NCI-H1417 treated with DMSO at 0.1 percent for 48 hours (cell line): Measurements from ENCODE around the gene TCF7.

Experiments
- DNase-seq: peaks from one replicate; lab custom pipeline; 2025; lab: John Stamatoyannopoulos, UW

The TCF7 gene

GRCh38 chr5:134113902-134114875 is at the start of gene TCF7:
Gene TCF7 (plus strand): TSS chr5:134114681. CDS start chr5:134114907, 226 bp downstream.
- no peak for DNase-seq

GRCh38 chr5:134069553-134069952 is 44.9 kb upstream of the TCF7 start:
- DNase-seq = no peak

GRCh38 chr5:134070725-134071613 is 43.5 kb upstream of the TCF7 start:
- DNase-seq = no peak

- no peak for DNase-seq
Observed at GRCh38 chr5:134071614-134072207, 42.8 kb upstream of the TCF7 start.

- DNase-seq = no peak
Observed at GRCh38 chr5:134072471-134073210, 41.8 kb upstream of the TCF7 start.

- no peak for DNase-seq
Observed at GRCh38 chr5:134073404-134073803, 41.1 kb upstream of the TCF7 start.

DNA sequence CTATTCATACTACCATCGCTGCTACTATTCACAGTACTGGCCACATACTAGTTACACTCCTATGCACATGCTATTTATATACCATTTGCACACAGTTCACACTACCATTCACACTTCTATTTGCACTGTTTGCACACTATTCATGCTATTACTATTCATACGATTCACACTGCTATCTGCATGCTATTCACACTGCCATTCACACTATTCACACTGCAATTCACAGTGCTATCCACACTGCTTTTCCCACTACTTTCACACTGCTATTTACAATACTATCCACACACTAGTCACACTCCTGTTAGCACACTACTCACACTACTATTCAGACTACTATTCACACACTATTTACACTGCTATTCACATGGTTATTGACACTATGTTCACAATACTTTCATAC is 39.4 kb upstream of the TCF7 start:
- DNase-seq = no peak

- no peak for DNase-seq
Observed at GRCh38 chr5:134077926-134078580, 36.4 kb upstream of the TCF7 start.

DNA sequence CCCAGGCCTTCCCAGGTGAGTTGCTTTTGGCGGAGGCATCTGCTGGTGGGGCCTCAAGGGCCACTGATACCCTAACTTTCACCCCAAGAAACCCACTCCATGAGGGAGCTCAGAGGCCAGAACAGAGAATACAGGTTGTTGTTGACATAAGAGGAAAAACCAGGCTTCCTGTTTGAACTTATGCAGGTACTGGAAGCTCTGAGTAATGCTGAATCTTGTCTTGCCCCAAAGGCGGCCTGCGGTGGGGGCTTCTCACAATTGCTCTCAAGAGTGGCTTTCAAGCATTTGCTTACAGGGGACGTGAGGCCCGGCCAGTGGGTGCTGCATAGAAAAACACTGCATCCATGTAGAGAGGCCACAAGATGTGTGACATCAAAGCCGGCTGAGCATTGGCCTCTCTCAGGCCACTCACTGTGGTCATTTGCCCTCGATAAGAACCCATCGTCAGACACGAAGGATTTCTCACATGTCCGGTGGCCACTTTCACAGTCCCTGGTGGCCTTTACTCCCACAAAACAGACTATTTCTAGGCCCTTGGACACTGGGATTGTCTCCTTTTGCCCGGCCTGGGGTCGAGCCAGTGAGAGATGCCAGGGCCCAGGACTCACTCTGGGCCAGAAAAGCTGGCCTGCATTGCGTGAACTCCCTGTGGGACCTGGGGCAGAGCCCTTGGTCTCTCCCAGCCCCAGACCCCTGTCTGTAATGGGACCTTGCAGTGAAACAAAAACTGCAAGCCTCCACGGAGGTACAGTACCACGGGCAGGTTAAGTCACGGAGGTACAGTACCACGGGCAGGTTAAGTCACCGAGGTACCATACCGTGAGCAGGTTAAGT is 34.5 kb upstream of the TCF7 start:
- no peak for DNase-seq

DNA sequence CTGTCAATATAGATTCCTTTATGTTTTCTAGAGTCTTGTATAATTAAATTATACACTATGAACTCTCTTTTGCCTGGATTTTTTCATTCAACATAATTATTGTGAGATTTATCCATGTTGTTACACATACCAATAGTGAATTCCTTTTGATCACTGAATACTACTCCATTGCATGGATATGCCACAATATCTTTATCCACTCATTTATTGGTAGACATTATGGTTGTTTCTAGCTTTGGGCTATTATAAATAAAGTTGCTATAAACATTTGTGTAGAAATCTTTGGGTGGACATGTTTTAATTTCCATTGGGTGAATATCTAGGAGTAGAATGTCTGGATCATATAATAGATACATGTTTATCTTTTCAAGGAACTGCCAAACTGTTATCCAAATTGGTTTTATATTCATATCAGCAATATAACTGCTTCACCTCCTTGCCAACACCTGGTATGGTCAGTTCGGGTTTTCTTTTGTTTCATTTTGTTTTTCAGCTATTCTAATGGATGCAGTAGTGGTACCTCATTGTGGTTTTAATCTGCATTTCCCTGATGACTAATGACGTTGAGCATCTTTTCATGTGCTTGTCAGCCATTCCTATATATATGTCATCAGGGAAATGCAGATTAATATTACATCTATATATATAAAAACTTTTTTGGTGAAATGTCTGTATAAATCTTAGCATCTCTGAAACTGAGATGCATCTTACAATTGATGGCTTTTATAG is 32.1 kb upstream of the TCF7 start:
- no peak for DNase-seq

GRCh38 chr5:134083517-134083916 is 31.0 kb upstream of the TCF7 start:
- no peak for DNase-seq

GRCh38 chr5:134084022-134084565 is 30.4 kb upstream of the TCF7 start:
- no peak for DNase-seq

DNA sequence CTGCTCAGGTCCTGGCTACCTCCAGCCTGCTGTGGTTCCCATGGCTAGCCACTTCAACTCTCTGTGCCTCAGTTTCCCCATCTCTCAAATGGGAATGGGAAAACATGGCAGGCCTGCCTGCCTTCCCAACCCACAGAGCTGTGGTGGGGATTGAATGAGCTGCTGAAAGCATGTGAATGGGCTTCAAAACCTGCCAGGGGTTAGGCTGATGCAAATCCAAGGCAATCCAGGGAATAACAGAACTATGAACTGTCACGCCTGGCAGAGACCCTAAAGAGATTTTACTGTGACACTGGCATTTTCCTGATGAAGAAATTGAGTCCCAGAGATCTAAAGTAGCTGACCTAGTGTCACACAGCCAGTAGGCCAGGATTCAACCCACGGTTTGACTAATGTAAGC is 29.9 kb upstream of the TCF7 start:
- no peak for DNase-seq

GRCh38 chr5:134085411-134085810 is 29.1 kb upstream of the TCF7 start:
- no peak for DNase-seq

DNA sequence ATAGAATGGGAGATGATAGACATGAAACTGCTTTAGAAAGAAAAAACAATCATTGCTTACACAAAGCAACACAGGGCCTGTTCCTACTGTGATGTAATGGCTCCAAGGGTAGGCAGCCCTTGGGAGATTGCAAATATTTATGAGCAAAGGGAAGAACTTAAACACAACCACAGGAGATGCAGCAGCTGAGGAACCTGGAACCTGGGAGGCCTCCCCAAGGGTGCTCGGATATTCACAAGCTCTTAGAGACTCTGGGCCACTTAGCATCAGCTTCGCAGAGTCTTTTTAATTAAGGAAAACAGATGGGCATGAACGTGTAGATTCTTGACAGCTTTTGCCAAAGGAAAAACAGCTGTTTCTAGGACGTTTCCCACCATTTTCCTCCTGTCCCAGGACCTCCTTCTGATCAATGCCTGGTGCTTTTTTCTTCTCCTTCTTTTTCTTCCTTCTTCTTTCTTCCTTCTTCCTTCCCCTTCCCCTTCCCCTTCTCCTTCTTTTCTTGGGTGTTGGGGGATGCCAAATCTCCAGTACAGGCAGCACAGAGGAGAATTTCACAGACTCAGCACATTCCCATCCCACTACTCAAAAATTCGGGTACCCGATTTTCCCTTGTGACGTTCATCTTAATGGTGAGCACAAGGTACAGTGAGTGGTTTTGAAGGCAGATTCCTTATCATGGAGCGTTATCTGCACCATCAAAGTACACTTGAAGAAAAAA is 28.1 kb upstream of the TCF7 start:
- no peak for DNase-seq

GRCh38 chr5:134086943-134087305 is 27.6 kb upstream of the TCF7 start:
- no peak for DNase-seq

DNA sequence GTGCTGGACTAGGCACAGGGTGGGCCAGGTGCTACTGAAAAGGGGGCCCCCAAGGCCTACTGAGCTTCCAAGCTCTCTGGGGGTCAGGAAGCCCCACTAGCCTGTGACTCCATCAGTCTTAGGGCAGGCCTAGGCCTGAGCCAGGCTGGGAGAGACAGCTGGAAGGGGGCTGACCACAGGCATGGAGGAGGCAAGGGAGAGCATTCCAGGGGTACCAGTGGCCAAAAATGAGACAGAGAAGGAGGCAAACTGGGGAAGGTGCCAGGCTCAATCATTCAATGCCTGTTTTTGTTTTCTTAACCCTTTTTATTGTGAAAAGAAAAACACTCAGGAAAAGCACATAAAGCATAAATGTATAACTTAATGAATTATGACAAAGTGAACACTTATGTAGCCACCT is 26.2 kb upstream of the TCF7 start:
- DNase-seq = no peak

GRCh38 chr5:134088994-134089560 is 25.4 kb upstream of the TCF7 start:
- no peak for DNase-seq
